HEK293 (cell line): Measurements from ENCODE around the gene LRRC30.

Source experiments
- KLF1 ChIP-seq: fragments of 450-650 bp; formaldehyde crosslinking; IDR thresholded peaks from 2 replicates; pipeline ENCODE4 v1.5.1; 2016; ENCODE audit warnings: missing biosample characterization, missing genetic modification characterization
- YY1 ChIP-seq: fragments of 450-650 bp; formaldehyde crosslinking; IDR thresholded peaks from 2 replicates; pipeline ENCODE4 v1.5.1; 2018; ENCODE audit warnings: missing biosample characterization, missing genetic modification characterization
- ZNF112 ChIP-seq: fragments of 450-650 bp; formaldehyde crosslinking; IDR thresholded peaks from 2 replicates; pipeline ENCODE4 v1.5.0; 2017; ENCODE audit warnings: missing biosample characterization, missing genetic modification characterization
- ZNF211 ChIP-seq: fragments of 450-650 bp; formaldehyde crosslinking; IDR thresholded peaks from 2 replicates; pipeline ENCODE4 v1.5.1; 2016; ENCODE audit warnings: low read depth, missing biosample characterization, missing genetic modification characterization
- ZNF791 ChIP-seq: fragments of 450-650 bp; formaldehyde crosslinking; IDR thresholded peaks from 2 replicates; pipeline ENCODE4 v1.5.1; 2016; ENCODE audit warnings: missing biosample characterization, missing genetic modification characterization
- TF ChIP-seq, protein P1 (sequence below): fragments of 450-650 bp; formaldehyde crosslinking; IDR thresholded peaks from 2 replicates; pipeline ENCODE4 v1.5.1; 2016; ENCODE audit warnings: missing biosample characterization, missing genetic modification characterization
- TF ChIP-seq, protein P2 (sequence below): fragments of 450-650 bp; formaldehyde crosslinking; IDR thresholded peaks from 2 replicates; pipeline ENCODE4 v1.5.1; 2016; ENCODE audit warnings: missing biosample characterization, missing genetic modification characterization
- TF ChIP-seq, protein P3 (sequence below): fragments of 450-650 bp; formaldehyde crosslinking; IDR thresholded peaks from 2 replicates; pipeline ENCODE4 v1.5.1; 2016; ENCODE audit warnings: missing biosample characterization, missing genetic modification characterization, borderline replicate concordance
- TF ChIP-seq, protein P4 (sequence below): fragments of 450-650 bp; formaldehyde crosslinking; conservative IDR thresholded peaks from 2 replicates; pipeline ENCODE4 v1.5.1; 2016; ENCODE audit warnings: low read depth, missing biosample characterization, missing genetic modification characterization

DNA sequence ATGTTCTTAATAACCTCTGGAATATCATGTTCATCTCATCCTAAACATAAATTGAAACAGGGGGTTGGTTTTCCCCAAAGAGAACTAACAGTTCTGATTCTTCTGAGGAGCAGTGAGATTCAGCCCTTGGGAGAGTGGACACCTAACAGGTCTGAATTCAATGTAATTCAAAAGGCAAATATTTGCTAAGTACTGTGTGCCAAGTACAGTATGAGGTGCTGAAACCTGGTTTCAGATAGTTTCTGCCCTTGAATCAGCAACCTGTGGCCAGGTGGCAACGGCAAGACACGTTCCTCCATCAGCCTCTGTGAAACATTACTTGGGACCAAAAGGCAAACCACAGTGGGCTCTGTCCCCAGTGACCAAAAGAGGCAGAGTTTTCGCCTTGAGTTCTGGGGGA lies 1.3 kb downstream of the LRRC30 start:
- TF ChIP-seq ZNF112 (no peak), KLF1 (tag by site-specific recombination) (no peak), ZNF791 (tag by site-specific recombination) (no peak), YY1 (tag by site-specific recombination) (no peak), ZNF211 (tag by site-specific recombination) (no peak)
- TF ChIP-seq, protein P1, sequence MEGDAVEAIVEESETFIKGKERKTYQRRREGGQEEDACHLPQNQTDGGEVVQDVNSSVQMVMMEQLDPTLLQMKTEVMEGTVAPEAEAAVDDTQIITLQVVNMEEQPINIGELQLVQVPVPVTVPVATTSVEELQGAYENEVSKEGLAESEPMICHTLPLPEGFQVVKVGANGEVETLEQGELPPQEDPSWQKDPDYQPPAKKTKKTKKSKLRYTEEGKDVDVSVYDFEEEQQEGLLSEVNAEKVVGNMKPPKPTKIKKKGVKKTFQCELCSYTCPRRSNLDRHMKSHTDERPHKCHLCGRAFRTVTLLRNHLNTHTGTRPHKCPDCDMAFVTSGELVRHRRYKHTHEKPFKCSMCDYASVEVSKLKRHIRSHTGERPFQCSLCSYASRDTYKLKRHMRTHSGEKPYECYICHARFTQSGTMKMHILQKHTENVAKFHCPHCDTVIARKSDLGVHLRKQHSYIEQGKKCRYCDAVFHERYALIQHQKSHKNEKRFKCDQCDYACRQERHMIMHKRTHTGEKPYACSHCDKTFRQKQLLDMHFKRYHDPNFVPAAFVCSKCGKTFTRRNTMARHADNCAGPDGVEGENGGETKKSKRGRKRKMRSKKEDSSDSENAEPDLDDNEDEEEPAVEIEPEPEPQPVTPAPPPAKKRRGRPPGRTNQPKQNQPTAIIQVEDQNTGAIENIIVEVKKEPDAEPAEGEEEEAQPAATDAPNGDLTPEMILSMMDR (tag by site-specific recombination): no peak
- TF ChIP-seq, protein P2, sequence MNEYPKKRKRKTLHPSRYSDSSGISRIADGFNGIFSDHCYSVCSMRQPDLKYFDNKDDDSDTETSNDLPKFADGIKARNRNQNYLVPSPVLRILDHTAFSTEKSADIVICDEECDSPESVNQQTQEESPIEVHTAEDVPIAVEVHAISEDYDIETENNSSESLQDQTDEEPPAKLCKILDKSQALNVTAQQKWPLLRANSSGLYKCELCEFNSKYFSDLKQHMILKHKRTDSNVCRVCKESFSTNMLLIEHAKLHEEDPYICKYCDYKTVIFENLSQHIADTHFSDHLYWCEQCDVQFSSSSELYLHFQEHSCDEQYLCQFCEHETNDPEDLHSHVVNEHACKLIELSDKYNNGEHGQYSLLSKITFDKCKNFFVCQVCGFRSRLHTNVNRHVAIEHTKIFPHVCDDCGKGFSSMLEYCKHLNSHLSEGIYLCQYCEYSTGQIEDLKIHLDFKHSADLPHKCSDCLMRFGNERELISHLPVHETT (tag by site-specific recombination): no peak
- TF ChIP-seq, protein P3, sequence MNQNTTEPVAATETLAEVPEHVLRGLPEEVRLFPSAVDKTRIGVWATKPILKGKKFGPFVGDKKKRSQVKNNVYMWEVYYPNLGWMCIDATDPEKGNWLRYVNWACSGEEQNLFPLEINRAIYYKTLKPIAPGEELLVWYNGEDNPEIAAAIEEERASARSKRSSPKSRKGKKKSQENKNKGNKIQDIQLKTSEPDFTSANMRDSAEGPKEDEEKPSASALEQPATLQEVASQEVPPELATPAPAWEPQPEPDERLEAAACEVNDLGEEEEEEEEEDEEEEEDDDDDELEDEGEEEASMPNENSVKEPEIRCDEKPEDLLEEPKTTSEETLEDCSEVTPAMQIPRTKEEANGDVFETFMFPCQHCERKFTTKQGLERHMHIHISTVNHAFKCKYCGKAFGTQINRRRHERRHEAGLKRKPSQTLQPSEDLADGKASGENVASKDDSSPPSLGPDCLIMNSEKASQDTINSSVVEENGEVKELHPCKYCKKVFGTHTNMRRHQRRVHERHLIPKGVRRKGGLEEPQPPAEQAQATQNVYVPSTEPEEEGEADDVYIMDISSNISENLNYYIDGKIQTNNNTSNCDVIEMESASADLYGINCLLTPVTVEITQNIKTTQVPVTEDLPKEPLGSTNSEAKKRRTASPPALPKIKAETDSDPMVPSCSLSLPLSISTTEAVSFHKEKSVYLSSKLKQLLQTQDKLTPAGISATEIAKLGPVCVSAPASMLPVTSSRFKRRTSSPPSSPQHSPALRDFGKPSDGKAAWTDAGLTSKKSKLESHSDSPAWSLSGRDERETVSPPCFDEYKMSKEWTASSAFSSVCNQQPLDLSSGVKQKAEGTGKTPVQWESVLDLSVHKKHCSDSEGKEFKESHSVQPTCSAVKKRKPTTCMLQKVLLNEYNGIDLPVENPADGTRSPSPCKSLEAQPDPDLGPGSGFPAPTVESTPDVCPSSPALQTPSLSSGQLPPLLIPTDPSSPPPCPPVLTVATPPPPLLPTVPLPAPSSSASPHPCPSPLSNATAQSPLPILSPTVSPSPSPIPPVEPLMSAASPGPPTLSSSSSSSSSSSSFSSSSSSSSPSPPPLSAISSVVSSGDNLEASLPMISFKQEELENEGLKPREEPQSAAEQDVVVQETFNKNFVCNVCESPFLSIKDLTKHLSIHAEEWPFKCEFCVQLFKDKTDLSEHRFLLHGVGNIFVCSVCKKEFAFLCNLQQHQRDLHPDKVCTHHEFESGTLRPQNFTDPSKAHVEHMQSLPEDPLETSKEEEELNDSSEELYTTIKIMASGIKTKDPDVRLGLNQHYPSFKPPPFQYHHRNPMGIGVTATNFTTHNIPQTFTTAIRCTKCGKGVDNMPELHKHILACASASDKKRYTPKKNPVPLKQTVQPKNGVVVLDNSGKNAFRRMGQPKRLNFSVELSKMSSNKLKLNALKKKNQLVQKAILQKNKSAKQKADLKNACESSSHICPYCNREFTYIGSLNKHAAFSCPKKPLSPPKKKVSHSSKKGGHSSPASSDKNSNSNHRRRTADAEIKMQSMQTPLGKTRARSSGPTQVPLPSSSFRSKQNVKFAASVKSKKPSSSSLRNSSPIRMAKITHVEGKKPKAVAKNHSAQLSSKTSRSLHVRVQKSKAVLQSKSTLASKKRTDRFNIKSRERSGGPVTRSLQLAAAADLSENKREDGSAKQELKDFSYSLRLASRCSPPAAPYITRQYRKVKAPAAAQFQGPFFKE: no peak
- TF ChIP-seq, protein P4, sequence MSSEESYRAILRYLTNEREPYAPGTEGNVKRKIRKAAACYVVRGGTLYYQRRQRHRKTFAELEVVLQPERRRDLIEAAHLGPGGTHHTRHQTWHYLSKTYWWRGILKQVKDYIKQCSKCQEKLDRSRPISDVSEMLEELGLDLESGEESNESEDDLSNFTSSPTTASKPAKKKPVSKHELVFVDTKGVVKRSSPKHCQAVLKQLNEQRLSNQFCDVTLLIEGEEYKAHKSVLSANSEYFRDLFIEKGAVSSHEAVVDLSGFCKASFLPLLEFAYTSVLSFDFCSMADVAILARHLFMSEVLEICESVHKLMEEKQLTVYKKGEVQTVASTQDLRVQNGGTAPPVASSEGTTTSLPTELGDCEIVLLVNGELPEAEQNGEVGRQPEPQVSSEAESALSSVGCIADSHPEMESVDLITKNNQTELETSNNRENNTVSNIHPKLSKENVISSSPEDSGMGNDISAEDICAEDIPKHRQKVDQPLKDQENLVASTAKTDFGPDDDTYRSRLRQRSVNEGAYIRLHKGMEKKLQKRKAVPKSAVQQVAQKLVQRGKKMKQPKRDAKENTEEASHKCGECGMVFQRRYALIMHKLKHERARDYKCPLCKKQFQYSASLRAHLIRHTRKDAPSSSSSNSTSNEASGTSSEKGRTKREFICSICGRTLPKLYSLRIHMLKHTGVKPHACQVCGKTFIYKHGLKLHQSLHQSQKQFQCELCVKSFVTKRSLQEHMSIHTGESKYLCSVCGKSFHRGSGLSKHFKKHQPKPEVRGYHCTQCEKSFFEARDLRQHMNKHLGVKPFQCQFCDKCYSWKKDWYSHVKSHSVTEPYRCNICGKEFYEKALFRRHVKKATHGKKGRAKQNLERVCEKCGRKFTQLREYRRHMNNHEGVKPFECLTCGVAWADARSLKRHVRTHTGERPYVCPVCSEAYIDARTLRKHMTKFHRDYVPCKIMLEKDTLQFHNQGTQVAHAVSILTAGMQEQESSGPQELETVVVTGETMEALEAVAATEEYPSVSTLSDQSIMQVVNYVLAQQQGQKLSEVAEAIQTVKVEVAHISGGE: no peak
